ENCODE data around the gene FCSK.

- TF ChIP-seq CTCF (conservative IDR thresholded peaks at IDR 0.05; ENCODE audit: low read depth, low read length) (no peak), EZH2 (IDR thresholded peaks at IDR 0.05; ENCODE audit: borderline replicate concordance, low read depth, low read length, poor library complexity, severe bottlenecking) (no peak)
Measured at GRCh38 chr16:70440009-70440692, 14.2 kb upstream of the FCSK start.

Data from A673 (cell line).